ENCODE data around the gene PTTG1IP. TPM values are rescaled to one million over a fixed set of nuclear protein-coding genes. Genes with fewer than 3 reads are reported as not detected.
A peak's percentile ranks its signal among the peaks of the same experiment; 100 is the strongest.

PTTG1IP gene
- total and polyA plus RNA-seq, 2 of the 13 experiments (the other 11 are each of a cell fraction or from before 2014, with no cell fraction given), result 161 to 700 TPM

- TF ChIP-seq MXI1 (IDR thresholded peaks at IDR 0.05; ENCODE audit: borderline replicate concordance, low read depth, low read length) (peak; percentile 37; the same call in 1 of the 3 replicates), ZNF781 (CRISPR knock-in tag; IDR thresholded peaks at IDR 0.05; ENCODE audit: borderline replicate concordance, not compliant biosample characterization) (no peak), FOXJ3 (CRISPR knock-in tag; IDR thresholded peaks at IDR 0.05; ENCODE audit: borderline replicate concordance) (no peak), ZNF879 (CRISPR knock-in tag; IDR thresholded peaks at IDR 0.05) (no peak), NCOA1 (CRISPR knock-in tag; IDR thresholded peaks at IDR 0.05) (no peak), KDM2A (CRISPR knock-in tag; IDR thresholded peaks at IDR 0.05; ENCODE audit: borderline replicate concordance, low read depth) (no peak), SRSF4 (IDR thresholded peaks at IDR 0.05; ENCODE audit: low read depth, low read length, poor library complexity, severe bottlenecking) (no peak), NFKBIZ (CRISPR knock-in tag; IDR thresholded peaks at IDR 0.05) (peak; percentile 48; the same call in 1 of the 2 replicates), ZNF383 (CRISPR knock-in tag; IDR thresholded peaks at IDR 0.05; ENCODE audit: borderline replicate concordance) (peak; percentile 50; the same call in 1 of the 2 replicates), FOXC1 (CRISPR knock-in tag; IDR thresholded peaks at IDR 0.05; ENCODE audit: borderline replicate concordance) (0 out of 2 replicates have a peak, but pooled peaks have one; percentile 60), ZNF615 (CRISPR knock-in tag; IDR thresholded peaks at IDR 0.05; ENCODE audit: borderline replicate concordance) (no peak), ZBTB49 (CRISPR knock-in tag; IDR thresholded peaks at IDR 0.05; ENCODE audit: borderline replicate concordance) (no peak), ZNF460 (CRISPR knock-in tag; IDR thresholded peaks at IDR 0.05; ENCODE audit: borderline replicate concordance) (no peak; the same call in 1 of the 2 replicates), PBX2 (CRISPR knock-in tag; IDR thresholded peaks at IDR 0.05) (no peak), JDP2 (CRISPR knock-in tag; IDR thresholded peaks at IDR 0.05; ENCODE audit: borderline replicate concordance) (no peak), CENPBD1 (CRISPR knock-in tag; IDR thresholded peaks at IDR 0.05; ENCODE audit: borderline replicate concordance, low read depth) (no peak), NR1H2 (CRISPR knock-in tag; IDR thresholded peaks at IDR 0.05; ENCODE audit: borderline replicate concordance, low read depth) (no peak), SOX5 (CRISPR knock-in tag; IDR thresholded peaks at IDR 0.05; ENCODE audit: borderline replicate concordance) (peak; percentile 95; the same call in 1 of the 2 replicates), ZHX1 (CRISPR knock-in tag; IDR thresholded peaks at IDR 0.05; ENCODE audit: low read depth) (peak; percentile 28; the same call in 1 of the 2 replicates), SMAD3 (CRISPR knock-in tag; IDR thresholded peaks at IDR 0.05) (no peak), ZNF44 (CRISPR knock-in tag; IDR thresholded peaks at IDR 0.05) (0 out of 2 replicates have a peak, but pooled peaks have one; percentile 7), ZNF432 (CRISPR knock-in tag; IDR thresholded peaks at IDR 0.05; ENCODE audit: borderline replicate concordance) (no peak)
Observed at GRCh38 chr21:44878053-44878982, 4.8 kb upstream of the PTTG1IP start (continued).

All from HepG2 (cell line).